MV-4-11 (cell line): Measurements from ENCODE around the gene EXOC6B.

Experiments used
- DNase-seq: peaks from one replicate; lab custom pipeline; 2025; lab: John Stamatoyannopoulos, UW

EXOC6B gene

DNA sequence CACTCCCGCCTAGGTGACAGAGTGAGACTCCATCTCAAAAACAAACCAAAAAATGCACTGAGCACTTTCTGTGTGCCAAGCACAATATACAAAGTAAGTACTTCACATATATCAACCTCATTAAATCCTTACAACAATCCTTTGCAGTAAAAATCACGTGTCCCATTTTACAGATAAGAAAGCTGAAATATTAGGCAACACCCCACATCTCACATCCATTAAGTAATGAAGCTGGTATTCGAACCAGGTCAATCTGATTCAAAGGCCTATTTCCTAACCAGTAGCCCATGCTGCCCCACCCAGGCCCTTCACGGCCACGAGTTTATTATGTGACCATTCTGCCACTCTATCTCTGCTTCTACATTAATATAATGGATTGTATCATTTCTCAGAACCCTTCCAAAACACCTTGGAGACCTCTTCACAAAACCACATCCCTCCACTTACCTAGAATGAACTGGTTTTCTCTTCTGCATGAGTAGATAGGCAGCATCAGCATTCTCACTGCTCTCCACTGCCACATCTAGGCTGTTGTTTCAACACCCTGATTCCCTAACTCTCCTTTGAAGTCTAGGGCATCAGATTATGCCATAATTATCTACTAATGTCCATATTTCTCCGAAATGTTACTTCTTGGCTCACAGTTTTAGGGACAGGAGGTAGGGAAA is 3.1 kb upstream of the EXOC6B start:
- no peak for DNase-seq

DNA sequence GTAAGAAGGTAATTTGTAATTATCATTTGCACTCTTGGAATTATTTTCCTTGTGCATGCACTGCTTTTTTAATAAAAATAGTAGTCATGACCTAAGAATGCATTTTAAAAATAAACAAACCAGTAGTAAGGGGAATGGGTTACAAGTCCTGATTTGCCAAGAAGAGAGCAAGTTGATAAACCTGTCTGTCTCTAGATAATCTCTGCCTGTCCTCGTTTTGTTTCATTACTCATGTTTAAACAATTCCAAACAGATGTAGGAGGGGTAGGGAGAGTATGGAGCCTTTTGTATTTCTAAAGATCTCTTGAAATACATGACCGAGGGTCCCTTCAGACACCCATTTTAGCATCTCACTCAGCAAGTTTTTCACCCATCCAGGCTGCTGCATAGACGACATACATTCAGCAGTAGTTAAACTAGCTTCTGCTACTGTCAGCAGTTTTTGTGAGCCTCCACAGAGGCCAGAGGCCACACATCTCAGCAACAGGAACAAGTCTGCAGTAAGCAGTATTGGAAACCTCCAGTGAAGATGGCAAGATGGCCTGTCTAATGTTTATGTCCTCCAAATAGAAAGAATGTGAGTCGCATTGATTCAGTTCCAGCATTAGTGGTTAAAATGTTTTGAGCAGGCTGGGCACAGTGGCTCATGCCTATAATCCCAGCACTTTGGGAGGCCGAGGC is 2.3 kb upstream of the EXOC6B start:
- no peak for DNase-seq

DNA sequence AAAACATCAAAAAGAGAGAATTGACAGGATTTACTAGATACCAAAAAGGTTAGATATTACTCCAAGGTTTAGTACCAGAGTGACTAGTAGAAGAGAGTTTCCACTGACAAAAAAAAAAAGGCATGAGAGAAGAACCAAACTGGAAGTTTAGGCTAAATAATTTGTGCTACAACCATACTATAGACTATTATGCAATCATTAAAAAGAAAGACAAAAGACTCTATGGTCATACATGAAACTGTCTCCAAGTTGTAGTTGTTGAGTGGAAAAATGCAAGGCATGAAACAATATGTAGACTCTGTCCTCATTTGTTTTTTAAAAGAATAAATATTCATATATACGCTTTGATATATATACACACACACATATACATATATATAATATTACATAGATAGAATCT is 1.7 kb upstream of the EXOC6B start:
- DNase-seq = no peak

DNA sequence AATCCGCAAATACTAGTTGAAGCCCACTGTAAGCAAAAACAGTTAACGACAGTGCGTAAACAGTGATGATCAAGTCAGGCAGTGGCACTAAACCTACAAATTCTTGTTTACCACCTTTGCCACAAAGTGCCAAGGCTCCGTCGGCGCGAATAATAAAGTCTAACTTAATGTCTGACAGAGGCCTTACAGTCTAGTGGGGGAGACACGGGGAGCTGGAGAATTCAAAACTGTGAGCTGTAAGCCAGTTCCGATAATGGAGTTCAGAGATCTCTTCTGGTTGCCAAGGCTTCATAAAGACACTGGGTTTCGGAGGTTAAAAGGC is 284 bp upstream of the EXOC6B start:
- no peak for DNase-seq

DNA sequence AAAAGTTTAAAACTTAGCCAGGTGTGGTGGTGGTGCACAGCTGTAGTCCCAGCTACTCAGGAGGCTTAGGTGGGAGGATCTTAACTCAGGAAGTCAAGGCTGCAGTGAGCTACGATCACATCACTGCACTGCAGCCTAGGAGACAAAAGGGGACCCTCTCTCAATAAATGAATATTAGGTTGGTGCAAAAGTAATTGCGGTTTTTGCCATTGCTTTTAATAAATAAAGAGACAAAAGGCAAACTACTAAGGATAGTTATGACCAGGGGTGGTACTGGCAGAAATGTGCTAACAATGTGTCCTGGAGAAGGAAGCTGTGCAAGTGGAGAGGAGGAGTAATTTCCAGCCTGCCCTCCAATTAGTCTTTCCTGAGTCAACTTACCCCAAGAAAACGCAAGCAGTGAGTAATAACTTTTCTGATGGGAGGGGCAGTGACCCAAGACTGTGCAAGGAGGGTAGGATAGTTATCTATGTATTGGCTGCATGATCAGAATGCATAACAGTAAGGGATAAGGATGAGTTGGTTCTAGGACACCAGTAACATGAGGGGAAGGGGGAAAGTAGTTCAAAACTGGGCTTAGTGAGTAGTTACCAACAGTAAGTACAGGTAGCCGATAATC is 1.5 kb downstream of the EXOC6B start:
- DNase-seq = no peak

DNA sequence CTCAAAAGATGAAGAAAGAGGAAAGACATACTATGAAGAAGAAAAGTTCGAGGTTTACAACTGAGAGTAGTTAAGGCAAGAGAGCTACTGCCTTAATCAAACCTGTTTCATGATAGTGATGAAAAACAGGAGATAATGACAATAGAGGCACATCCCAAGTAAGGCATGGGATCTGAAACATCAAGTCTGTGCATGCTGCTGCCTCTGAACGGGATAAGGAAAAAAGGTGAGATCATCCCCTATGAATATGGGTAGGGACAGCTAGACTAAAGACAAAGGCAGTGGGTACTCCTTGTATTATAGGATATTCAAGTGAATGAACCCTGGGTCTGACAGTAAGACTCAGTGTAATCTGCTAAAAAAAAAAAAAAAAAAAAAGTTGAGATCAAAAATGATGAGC is 3.0 kb downstream of the EXOC6B start:
- no peak for DNase-seq

DNA sequence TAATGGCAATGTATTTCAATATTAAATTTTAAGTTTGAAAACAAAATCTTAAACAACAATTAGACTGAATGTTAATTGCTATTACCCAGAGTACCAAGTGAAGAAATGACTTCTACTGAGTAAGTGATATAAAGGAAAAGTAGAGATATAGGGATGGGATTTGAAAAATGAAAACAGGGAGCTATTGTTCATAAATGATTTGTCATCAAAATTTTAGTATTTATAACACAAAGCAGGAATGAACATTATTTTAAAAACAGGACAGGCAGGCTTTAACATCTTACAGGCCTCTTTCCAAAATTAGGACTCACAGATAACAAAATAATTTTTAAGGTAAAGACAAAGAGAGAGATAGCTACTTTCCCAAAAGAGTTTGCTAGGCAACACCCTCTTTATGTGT is 3.9 kb downstream of the EXOC6B start:
- no peak for DNase-seq

DNA sequence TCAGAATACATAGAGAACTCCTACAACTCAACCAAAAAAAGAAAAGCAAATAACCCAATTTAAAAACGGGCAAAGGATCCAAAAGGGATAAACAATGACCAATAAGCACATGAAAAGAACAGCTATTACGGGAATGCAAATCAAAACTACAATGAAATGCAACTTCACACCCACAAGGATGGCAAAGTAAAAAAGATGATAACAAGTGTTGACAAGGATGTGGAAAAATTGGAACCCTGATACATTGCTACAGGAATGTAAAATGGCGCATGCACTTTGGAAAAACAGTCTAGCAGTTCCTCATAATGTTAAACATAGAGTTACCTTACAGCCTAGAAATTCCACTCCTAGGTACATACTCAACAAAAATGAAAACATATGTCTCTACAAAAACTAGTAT is 4.7 kb downstream of the EXOC6B start:
- no peak for DNase-seq

DNA sequence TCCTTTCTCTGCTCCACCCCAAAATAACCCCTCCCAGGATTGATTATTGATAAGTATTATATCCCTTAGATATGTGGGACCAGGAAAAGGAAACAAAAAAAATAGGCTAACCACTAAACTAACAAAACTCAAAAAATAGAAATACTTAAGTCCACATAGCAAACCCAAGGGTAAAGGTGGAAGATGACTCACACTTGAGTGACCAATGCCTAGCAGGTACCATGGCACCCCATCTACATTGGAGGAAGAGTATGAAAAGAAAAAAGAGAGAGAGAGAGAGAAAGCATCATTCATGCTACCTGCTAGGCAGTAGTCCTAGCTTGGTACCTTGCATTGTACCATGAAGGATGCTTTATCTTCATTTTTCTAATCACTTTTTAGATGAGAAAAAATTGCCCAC is 6.3 kb downstream of the EXOC6B start:
- no peak for DNase-seq

DNA sequence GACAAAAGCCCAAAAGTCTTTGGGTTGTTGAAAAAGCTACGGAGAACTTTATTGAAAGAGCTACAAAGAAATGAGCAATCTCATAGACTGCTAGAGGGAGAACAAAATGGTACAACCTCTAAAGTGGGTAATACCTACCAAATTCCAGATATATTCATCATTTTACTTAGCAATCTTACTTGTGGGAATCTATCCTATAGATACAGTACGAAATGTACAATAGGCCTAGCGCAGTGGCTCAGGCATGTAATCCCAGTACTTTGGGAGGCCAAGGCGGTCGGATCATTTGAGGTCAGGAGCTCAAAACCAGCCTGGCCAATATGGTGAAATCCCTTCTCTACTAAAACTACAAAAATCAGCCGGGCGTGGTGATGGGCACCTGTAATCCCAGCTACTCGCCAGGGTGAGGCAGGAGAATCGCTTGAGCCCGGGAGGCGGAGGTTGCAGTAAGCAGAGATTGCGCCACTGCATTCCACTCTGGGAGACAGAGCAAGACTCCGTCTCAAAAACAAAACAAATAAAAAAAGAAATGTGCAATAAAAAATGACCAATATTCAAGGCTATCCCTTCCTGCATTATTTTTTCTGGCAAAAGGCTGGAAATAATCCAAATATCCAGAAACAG is 10.1 kb downstream of the EXOC6B start:
- DNase-seq = no peak

DNA sequence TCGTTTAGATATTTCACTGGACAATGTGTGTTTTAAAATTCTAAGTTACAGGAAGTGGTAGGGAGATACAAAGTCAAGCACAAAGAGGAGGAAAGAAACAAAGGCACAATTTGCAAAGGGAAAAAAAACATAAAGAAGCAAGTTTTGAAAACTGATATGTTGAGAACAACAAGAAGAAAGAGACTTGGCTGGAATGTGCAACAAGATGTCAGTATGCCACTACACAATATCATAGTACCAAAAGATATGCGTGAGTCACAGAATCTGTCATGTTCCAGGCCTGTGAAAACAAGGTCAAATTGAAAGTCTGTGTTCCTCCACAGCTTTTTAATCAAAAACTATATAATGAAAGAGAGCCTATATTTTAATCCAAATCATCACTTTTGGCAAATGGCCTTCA is 12.0 kb downstream of the EXOC6B start:
- no peak for DNase-seq

DNA sequence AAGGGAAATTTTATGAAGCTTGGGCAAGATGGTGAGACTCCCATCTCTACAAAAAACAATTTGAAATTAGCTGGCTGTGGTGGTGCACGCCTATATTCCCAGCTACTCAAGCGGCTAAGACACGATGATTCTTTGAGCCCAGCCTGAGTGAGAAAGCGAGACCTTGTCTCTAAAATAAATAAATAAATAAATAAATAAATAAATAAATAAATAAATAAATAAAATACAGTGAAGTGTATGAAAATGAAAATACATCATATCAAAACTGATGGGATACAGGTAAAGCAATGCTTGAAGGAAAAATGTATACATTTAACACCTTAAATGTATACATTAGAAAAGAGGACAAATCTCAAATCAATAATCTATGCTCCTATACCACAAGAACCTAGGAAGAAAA is 15.7 kb downstream of the EXOC6B start:
- no peak for DNase-seq

DNA sequence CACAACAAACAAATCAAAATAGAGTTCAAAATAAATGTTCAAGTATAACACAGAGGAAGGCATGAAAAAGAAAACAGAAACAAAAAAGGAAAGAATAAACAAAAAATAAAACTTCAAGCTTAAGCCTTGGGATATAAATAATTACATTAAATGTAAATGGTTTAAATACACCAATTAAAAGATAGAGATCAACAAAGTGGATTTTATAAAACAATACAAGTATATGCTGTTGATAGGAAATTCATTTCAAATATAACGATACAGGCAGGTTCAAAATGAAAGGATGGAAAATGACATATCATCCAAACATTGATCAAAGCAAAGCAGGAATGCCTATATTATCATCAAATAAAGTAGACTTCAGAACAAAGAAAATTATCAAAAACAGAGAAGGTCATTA is 16.7 kb downstream of the EXOC6B start:
- no peak for DNase-seq

DNA sequence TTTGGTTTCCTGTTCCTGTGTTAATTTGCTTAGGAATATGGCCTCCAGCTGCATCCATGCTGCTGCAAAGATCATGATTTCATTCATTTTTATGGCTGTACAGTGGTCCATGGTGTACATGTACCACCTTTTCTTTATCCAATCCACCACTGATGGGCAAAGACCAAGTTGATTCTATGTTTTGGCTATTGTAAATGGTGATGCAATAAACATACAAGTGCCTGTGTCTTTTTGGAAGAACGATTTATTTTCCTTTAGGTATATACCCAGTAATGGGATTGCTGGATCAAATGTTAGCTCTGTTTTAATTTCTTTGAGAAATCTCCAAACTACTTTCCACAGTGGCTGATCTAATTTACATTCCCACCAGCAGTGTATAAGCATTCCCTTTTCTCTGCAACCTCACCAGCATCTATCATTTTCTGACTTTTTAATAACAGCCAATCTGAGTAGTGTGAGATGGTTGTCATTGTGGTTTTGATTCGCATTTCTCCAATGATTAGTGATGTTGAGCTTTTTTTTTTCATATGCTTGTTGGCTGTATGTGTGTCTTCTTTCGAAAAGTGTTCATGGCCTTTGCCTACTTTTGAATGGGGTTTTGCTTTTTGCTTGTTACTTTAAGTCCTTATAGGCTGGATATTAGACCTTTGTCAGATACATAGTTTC is 19.4 kb downstream of the EXOC6B start:
- DNase-seq = no peak

DNA sequence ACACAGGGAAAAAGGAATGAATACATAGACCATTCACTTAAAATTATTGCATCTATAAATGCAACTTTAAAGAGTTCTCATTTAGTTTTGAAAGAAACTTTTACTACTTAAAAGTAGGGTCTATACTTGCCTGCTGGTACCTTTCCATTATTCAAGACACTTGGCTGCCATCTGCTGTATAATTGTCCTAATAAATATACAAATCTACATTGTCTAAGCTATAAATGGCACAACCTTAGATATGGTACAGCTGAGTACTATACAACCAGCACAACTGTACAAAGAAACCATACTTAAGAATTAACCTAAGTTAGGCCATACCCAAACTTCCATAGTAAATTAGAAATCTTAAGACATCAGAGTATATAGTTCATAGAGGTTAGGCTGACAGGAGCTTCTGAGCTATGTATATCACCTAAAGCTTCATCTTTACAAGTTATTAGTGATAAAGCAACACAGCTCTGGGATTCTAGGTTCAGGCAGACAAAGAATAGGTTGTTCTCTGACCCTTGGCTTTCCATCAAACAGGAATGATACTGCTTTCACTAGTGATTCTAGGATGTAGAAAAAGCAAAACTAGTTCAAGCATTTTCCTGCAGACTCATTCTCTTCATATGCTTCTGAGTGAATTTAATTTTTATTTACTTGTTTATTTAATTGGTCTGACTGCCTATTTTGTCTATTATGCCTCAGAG is 22.1 kb downstream of the EXOC6B start:
- no peak for DNase-seq

DNA sequence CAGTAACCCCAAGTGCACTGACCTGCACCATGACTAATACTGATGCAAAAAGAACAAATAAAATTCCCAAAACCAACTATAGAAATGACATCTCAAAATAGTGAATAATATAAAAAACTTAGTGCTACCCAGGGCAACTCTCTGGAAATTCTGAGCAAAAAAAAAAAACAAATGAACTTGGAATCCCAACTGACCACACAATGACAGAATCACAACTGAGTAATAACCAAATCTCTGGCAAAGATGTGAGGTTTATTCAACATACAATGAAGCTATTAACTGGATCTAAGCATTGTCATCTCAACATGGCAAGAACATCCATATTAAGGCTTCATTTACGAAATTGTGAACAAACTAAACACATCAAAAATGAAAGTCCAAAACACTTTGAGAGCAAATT is 22.7 kb downstream of the EXOC6B start:
- DNase-seq = no peak

DNA sequence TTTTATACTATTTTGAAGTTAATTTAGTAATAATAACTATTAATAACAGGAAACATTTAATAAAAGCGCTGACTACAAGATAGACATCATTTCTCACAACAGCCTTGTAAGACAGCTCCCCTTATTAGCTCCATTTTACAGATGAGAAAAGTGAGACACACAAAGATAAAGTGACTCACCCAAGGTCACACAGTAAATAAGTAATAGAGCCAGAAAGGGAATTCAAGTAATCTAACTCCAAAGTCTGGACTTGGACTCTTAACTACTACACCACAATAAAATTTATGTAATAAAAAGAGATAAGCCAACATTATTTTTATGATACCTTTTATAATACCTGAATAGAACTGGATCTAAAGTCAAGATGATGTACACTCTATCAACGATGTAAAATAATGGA is 25.3 kb downstream of the EXOC6B start:
- no peak for DNase-seq

DNA sequence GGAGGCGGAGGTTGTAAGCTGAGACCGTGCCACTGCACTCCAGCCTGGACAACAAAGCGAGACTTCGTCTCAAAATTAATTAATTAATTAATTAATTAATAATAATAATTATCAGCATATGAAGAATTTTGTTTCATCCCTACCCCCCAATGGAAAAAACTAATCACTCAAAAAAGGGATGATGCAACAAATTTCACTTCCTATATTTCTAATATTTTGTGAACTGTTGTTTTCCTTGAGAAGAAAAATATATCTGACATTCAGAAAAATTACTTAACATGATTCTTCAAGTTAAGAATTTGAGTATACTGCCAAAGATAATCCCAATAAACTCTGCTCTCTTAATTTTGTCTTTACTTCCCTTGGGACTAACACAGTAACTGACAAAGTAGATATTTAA is 28.1 kb downstream of the EXOC6B start:
- DNase-seq = no peak

DNA sequence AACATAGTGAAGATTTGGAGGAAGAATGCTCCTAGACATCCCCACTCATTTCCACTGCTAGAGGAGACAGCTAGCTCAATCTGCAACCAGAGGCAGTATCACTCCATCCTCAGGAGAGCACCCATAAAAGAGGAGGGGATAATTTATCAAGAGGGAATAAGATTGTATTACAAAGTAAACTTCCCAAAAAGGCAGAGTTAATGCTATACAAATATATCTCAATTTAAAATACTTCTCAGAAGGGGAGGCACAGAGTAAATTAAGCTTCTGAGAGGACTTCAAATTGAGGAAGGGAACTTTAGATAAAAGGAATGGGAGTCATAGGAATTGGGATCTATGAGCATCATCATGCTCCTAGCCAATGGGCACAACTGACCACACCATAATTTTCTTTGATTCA is 29.1 kb downstream of the EXOC6B start:
- no peak for DNase-seq

DNA sequence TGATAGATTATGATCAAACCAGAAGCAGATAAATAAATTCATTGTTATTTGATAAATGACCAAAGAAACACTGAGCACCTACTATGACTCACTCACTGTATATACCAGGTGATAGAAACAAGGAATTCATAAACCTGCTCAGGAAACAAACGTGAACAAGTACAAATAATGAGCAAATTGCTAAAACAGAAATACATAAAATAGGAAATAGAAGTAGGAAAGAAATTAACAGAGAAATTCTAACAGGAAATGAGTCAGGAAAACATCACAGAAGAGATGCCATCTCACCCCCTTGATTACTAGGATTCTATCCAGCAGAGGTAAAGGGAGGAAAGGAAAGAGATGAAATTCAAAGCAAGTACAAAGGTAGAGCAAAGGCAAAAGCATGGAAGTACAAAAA is 31.3 kb downstream of the EXOC6B start:
- no peak for DNase-seq

DNA sequence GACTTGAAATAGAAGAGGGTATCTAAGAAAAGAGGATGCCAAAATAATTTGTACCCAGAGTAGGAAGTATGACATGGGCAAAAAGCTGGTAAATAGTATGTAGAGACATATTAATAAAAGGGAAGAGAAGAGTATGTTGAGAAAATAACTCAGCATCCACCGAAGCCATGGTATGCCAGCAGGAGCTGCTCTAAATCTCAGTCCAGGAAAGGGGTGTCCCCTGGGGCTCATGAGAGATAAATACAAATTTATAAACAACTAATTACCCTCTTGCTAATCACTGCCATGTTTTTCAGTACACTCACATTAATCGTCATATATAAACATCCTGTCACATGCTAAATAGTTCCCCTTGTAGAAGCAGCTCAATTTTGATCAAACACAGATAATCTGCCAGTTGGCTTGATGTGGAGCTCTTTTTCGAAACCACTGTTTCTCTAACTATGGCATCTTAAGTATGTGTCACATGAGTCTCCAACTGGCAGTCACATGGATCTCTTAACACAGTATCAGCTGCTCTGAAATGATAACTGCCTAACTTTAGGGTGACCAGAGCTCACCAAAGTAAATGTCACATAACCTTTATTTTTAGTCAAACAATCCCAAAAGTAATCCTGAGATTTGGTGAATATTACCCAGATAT is 31.9 kb downstream of the EXOC6B start:
- DNase-seq = no peak

DNA sequence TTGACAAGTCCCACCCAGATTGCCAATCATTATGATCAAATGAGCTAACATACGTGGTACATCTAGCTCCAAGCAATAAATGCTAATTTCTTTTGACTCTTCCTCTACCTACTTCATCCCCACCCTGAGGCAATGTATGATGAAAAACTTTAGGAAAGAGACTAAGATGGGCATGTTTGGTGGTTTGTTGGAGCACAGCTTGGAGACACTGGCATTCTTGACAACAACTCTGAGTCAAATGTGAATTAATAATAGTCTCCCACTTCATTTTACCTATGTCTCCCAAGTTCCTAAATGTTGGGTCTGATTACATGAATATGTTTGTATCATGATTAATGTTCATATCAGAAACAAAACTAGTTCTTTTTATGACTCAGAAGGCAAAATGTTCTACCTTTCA is 36.6 kb downstream of the EXOC6B start:
- DNase-seq = no peak
